Ascending aorta (tissue), 2 donors: ENCODE measurements around the gene ELFN2. TPM values are rescaled to one million over a fixed set of nuclear protein-coding genes. Genes with fewer than 3 reads are reported as not detected.

Experiments used
- DNase-seq, 2 donors: peaks; one replicate each; pipeline ENCODE4 v3.0.0-alpha.2; 2019; ENCODE audit warnings: low spot score in 2 of 2
- H3K27ac ChIP-seq, 2 donors: fragments of 200-600 bp; sonication (generic); one replicate each; pipeline ENCODE4 v1.5.1; 2016 to 2017; ENCODE audit warnings: mild to moderate bottlenecking in 1 of 2
- H3K27me3 ChIP-seq: fragments of 200-600 bp; sonication (generic); one replicate; pipeline ENCODE4 v1.5.1; 2017
- H3K36me3 ChIP-seq, 2 donors: fragments of 200-600 bp; sonication (generic); one replicate each; pipeline ENCODE4 v1.5.1; 2016
- H3K4me1 ChIP-seq, 2 donors: fragments of 200-600 bp; sonication (generic); one replicate each; pipeline ENCODE4 v1.5.1; 2016 to 2017; ENCODE audit warnings: mild to moderate bottlenecking in 1 of 2
- H3K4me3 ChIP-seq, 2 donors: fragments of 200-600 bp; sonication (generic); one replicate each; pipeline ENCODE4 v1.5.1; 2016 to 2017; ENCODE audit warnings: mild to moderate bottlenecking in 1 of 2
- H3K9me3 ChIP-seq, 2 donors: fragments of 200-600 bp; sonication (generic); one replicate each; pipeline ENCODE4 v1.5.1; 2016
- intact Hi-C: fragments of 100-400 bp; cut with DNase I; formaldehyde crosslinking; loops from one replicate; pipeline ENCODE4 v1.15.1; 2023
- total RNA-seq: library from RNA; depleted of rRNA; stranded (reverse); fragments of >200 nt; gene quantifications from one replicate; pipeline ENCODE4 v1.1.0, GENCODE V29; 2016
- TF ChIP-seq, protein P1 (sequence below), 3 experiments: fragments of 200-600 bp in 2 of 3; fragments of 450-650 bp in 1 of 3; sonication (generic) in 2 of 3; IDR thresholded peaks; one replicate each; pipeline ENCODE4 v1.5.1; 2016 to 2019; ENCODE audit warnings: antibody characterized with exemption in 3 of 3, mild to moderate bottlenecking in 1 of 3, moderate library complexity in 1 of 3

The ELFN2 gene
- total RNA-seq, 1 donor from 2014 or later, result not detected

DNA sequence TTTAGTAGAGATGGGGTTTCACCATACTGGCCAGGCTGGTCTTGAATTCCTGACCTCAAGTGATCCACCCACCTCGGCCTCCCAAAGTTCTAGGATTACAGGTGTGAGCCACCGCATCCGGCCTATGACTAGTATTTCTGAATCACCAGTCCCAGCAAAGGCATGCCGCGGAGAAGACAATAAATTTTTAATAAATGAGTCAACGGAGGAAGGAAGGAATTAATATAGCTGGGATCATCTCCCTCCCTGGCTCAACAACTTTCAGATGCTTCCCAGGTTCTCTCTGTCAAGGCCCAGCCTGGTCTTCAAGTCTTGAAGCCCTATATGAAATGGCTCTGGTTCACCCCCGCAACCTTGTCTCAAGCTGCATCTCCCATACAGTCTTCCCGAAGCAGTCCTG is 99.3 kb downstream of the ELFN2 start:
- Histone ChIP-seq H3K27me3 (peaks cover 20% of the 10 kb centered on the region), H3K9me3 (no peaks in the 10 kb centered on the region), H3K4me3 (no peak overlapping the region), H3K27ac (no peak overlapping the region), H3K4me1 (no peaks in the 10 kb centered on the region), H3K36me3 (no peaks in the 10 kb centered on the region)
- TF ChIP-seq, protein P1, sequence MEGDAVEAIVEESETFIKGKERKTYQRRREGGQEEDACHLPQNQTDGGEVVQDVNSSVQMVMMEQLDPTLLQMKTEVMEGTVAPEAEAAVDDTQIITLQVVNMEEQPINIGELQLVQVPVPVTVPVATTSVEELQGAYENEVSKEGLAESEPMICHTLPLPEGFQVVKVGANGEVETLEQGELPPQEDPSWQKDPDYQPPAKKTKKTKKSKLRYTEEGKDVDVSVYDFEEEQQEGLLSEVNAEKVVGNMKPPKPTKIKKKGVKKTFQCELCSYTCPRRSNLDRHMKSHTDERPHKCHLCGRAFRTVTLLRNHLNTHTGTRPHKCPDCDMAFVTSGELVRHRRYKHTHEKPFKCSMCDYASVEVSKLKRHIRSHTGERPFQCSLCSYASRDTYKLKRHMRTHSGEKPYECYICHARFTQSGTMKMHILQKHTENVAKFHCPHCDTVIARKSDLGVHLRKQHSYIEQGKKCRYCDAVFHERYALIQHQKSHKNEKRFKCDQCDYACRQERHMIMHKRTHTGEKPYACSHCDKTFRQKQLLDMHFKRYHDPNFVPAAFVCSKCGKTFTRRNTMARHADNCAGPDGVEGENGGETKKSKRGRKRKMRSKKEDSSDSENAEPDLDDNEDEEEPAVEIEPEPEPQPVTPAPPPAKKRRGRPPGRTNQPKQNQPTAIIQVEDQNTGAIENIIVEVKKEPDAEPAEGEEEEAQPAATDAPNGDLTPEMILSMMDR (IDR thresholded peaks at IDR 0.05), result no peak
- intact Hi-C loops, result no loop called here
- no peak for DNase-seq

DNA sequence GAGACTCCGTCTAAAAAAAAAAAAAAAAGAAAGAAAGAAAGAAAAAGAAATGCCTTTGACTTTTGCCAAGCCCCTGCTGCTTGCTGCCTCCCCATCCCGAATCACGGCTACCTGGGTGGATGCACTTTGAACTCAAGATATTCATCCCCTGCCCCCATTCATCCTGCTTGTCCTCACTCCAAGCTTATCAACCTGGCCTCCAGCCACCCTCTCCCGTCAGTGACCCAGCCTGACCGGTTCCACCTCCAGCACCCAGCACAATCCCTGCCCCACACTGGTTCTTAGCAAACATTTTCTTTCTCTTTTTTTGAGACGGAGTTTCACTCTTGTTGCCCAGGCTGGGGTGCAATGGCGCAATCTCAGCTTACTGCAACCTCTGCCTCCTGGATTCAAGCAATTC is 100.6 kb downstream of the ELFN2 start:
- H3K4me3 ChIP-seq, result no peak overlapping the region
- no peak overlapping the region for H3K27ac ChIP-seq
- no peak for DNase-seq
- intact Hi-C loops, result no loop called here
- TF ChIP-seq, protein P1 (IDR thresholded peaks at IDR 0.05), result no peak
- no peaks in the 10 kb centered on the region for H3K36me3 ChIP-seq
- peaks cover 20% of the 10 kb centered on the region for H3K27me3 ChIP-seq
- H3K9me3 ChIP-seq, result no peaks in the 10 kb centered on the region
- H3K4me1 ChIP-seq, result no peaks in the 10 kb centered on the region

DNA sequence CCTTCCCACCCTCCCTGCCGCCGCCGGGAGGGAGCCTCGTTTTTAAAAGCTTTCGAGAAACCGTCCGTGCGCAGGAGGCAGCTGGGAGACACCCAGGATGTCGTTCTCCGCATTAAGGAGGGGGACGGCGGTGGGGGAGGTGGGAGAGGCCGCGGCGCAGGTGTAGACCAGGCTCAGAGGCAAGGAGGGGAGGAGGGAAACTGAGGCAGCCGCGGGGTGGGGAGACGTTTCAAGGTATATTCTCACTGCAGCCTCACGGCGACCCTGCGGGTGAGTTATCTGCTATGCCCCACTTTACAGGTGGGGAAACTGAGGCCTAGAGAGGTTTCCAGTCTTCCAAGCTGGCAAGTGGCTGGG is 102.3 kb downstream of the ELFN2 start:
- H3K27me3 ChIP-seq, result peaks cover 16% of the 10 kb centered on the region
- no peaks in the 10 kb centered on the region for H3K36me3 ChIP-seq
- H3K9me3 ChIP-seq, result no peaks in the 10 kb centered on the region
- TF ChIP-seq, protein P1 (IDR thresholded peaks at IDR 0.05), result no peak
- DNase-seq, result no peak
- no peaks in the 10 kb centered on the region for H3K4me1 ChIP-seq
- H3K4me3 ChIP-seq, result no peak overlapping the region
- H3K27ac ChIP-seq, result no peak overlapping the region
- intact Hi-C loops, result no loop called here

DNA sequence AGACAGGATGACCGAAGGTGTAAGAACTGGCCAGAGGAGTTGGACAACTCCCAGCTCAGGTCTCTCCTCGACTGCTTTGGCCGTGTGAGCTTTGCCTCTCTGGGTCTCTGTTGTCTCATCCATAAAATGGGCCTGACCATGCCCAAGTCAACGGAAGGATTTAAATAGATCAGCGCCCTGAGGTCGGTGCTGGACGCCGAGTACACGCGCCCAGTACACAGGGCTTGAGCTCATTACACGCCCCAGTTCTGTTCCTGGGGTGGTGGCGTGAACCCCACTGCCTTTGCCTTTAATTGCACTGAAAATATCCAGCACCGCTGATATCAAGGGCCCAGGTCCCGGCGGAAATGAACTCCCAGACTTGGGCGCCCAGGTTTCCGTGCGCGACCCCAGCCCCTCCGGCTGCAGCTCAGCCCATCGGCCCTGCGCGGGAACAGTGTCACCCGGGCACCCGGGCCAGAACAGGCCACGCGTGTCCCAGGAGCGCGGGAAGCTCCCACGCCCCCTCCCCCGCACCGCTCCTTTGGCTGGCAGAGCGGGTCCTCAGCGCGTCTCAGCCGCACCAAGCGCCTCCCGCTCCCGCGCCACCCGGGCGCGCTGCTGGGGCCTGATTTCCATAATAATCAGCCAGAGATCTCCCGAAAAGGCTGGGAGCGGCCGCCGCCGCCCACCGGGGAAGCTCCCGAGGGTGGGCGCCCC is 102.8 kb downstream of the ELFN2 start:
- Histone ChIP-seq H3K36me3 (no peaks in the 10 kb centered on the region), H3K27me3 (peaks cover 16% of the 10 kb centered on the region), H3K9me3 (no peaks in the 10 kb centered on the region), H3K4me3 (no peak overlapping the region), H3K27ac (no peak overlapping the region), H3K4me1 (no peaks in the 10 kb centered on the region)
- intact Hi-C loops, result no loop called here
- no peak for DNase-seq
- TF ChIP-seq, protein P1 (IDR thresholded peaks at IDR 0.05), result no peak

DNA sequence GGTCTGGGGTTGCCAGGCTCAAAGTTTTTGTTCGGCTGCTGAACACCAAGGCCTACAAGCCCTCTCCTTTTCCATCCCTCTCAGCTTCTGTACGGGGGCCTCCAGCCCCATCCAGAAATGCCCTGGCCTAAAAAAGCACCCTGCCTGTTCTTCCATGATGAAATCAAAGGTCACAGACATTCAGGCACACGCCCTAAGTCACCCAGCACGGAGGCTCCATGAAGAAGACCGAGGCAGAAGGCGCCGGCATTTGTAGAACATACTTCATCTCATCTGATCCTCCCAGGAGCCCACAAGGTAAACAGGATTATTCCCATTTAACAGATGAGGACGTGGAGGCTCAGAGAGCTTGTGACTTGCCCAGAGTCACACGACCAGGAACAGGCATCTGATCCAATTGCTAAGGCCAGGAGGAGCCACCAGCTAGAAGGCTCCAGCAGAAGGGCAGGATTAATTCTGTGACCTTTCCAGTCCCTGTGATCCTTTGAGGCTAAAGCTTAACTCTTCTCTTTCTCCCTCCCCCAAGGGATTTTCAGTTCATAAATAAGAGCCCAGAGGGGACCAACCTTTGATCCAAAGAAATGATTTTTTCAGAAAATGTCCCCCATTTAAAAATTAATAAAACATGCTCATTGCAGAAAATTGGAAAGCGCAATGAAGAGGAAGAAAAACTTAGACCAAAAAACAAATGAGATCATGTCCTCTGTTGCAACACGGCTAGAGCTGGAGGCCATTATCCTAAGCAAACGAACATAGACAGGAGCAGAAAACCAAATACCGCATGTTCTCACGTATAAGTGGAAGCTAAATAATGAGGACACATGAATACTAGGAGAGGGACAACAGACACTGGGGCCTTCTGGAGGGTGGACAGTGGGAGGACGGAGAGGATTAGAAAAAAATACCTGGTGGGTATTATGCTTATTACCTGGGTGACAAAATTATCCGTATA is 106.3 kb downstream of the ELFN2 start:
- TF ChIP-seq, protein P1 (IDR thresholded peaks at IDR 0.05), result no peak
- H3K4me1 ChIP-seq, result no peaks in the 10 kb centered on the region
- intact Hi-C loops, result no loop called here
- no peaks in the 10 kb centered on the region for H3K36me3 ChIP-seq
- DNase-seq, result no peak
- peaks cover 13% of the 10 kb centered on the region for H3K27me3 ChIP-seq
- H3K4me3 ChIP-seq, result no peak overlapping the region
- H3K9me3 ChIP-seq, result no peaks in the 10 kb centered on the region
- H3K27ac ChIP-seq, result no peak overlapping the region
